Common myeloid progenitor, CD34-positive (primary cell): Measurements from ENCODE around the gene HEATR5A.

ENCODE experiments used
- CTCF ChIA-PET: fragments of 350-600 bp; sonication (Branson Sonifier 250); formaldehyde crosslinking; loops from one replicate; lab custom pipeline; 2021; ENCODE audit warnings: antibody characterized with exemption; lab: Charles Lee
- POLR2A ChIA-PET: fragments of 350-600 bp; sonication (Branson Sonifier 250); formaldehyde crosslinking; loops from one replicate; lab custom pipeline; 2021; ENCODE audit warnings: antibody characterized with exemption; lab: Charles Lee
- DNase-seq, 3 donors: peaks; one replicate each; pipeline versions ENCODE4 v3.0.0 to v3.0.0-alpha.2; 2013
- H3K27ac ChIP-seq, 2 experiments: 1 replicate in 1 of 2; 2 replicates in 1 of 2; pipeline ENCODE4 v1.7.0; 2013; ENCODE audit warnings: inconsistent platforms in 2 of 2, low read length in 2 of 2, mild to moderate bottlenecking in 2 of 2, low read depth in 1 of 2, moderate library complexity in 1 of 2; ENCODE audit not compliant: severe bottlenecking in 2 of 2, insufficient read depth in 1 of 2, poor library complexity in 1 of 2
- H3K27me3 ChIP-seq, 5 experiments: replicated peaks in 2 of 5; 1 replicate in 3 of 5; 2 replicates in 2 of 5; pipeline versions ENCODE4 v1.6.1 to v1.7.0; 2013; ENCODE audit warnings: low read length in 4 of 5, mild to moderate bottlenecking in 2 of 5, moderate library complexity in 2 of 5, inconsistent platforms in 1 of 5; ENCODE audit not compliant: insufficient read depth in 5 of 5, control insufficient read depth in 4 of 5
- H3K36me3 ChIP-seq, 4 experiments: 1 replicate in 2 of 4; 2 replicates in 2 of 4; pipeline versions ENCODE4 v1.6.1 to v1.7.0; 2013; ENCODE audit warnings: low read length in 3 of 4, control low read depth in 1 of 4, mild to moderate bottlenecking in 1 of 4; ENCODE audit not compliant: control insufficient read depth in 4 of 4, insufficient read depth in 4 of 4
- H3K4me1 ChIP-seq, 4 experiments: 1 replicate in 3 of 4; 2 replicates in 1 of 4; pipeline versions ENCODE4 v1.6.1 to v1.7.1; 2013; ENCODE audit warnings: low read length in 3 of 4, mild to moderate bottlenecking in 3 of 4, control low read depth in 1 of 4, inconsistent platforms in 1 of 4, moderate library complexity in 1 of 4; ENCODE audit not compliant: control insufficient read depth in 4 of 4, insufficient read depth in 4 of 4; ENCODE audit errors: control extremely low read depth in 1 of 4
- H3K4me3 ChIP-seq, 7 experiments: 1 replicate in 4 of 7; 2 replicates in 3 of 7; pipeline versions ENCODE4 v1.5.1 to v1.7.0; 2013; ENCODE audit warnings: mild to moderate bottlenecking in 7 of 7, low read length in 6 of 7, moderate library complexity in 6 of 7, inconsistent platforms in 2 of 7, low read depth in 2 of 7, control low read depth in 1 of 7; ENCODE audit not compliant: insufficient read depth in 4 of 7, control insufficient read depth in 1 of 7; ENCODE audit errors: extremely low read depth in 1 of 7
- H3K9me3 ChIP-seq, 5 experiments: 1 replicate in 4 of 5; 2 replicates in 1 of 5; pipeline versions ENCODE4 v1.6.1 to v1.7.1; 2013; ENCODE audit warnings: low read length in 4 of 5, mild to moderate bottlenecking in 2 of 5, inconsistent platforms in 1 of 5, low read depth in 1 of 5, moderate library complexity in 1 of 5; ENCODE audit not compliant: control insufficient read depth in 4 of 5, insufficient read depth in 2 of 5; ENCODE audit errors: control extremely low read depth in 1 of 5
- WGBS: methylation state at CpG from one replicate; pipeline ENCODE4 v1.1.5; 2013; ENCODE audit not compliant: insufficient coverage; 5-methylcytosine and 5-hydroxymethylcytosine counted together

HEATR5A gene

DNA sequence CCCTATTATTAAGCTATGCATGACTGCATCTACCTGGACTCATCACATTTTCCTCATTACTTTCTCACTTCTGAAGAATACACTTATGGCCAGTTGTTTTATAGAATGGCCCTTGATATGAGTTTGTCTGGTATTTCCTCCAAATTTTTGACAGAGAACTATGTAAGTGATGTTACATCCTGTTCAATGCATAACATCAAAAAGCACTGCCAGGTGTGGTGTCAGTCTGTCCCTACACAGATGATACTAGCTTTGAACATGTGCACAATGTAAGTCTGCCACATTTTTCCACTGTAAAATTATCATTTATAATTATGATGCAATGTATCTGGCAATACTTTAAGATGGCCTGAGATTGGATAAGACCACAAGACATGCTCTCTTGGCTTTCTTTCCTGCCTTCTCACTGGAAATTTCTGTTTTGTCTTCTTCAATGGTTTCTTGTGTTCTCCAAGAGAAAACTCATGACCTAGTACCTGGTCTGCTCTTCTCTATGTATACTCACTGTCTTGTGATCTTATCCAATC is 28.3 kb downstream of the HEATR5A start:
- no peak for DNase-seq
- Histone ChIP-seq H3K36me3 (peaks cover 0 to 14% (median 7%) of the 10 kb centered on the region in 4 experiments), H3K27ac (no peak overlapping the region), H3K9me3 (no peaks in the 10 kb centered on the region), H3K4me3 (no peak overlapping the region), H3K4me1 (no peaks in the 10 kb centered on the region), H3K27me3 (no peaks in the 10 kb centered on the region)
- CTCF ChIA-PET = interaction anchor here (0.7 to 1.6 kb wide), 2 partner anchors 12 to 28 kb away, joined by 3 read pairs; no protein-coding TSS in a partner anchor
- POLR2A ChIA-PET = no interaction called here

DNA sequence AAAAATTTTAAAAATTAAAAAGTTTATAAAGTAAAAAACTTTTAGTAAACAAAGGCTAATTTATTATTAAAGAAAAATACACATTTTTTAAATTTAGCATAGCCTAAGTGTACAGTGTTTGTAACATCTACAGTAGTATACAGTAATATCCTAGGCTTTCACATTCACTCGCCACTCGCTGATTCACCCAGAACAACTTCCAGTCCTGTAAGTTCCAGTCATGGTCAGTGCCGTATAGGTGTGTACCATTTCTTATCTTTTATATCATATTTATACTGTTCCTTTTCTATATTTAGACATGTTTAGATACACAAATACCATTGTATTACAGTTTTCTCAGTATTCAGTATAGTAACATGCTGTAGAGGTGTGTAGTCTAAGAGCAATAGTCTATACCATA is 28.9 kb downstream of the HEATR5A start:
- ChIA-PET CTCF (interaction anchor here (0.8 to 1.6 kb wide), 5 partner anchors 9 to 63 kb away, joined by 3 read pairs; no protein-coding TSS in a partner anchor), POLR2A (no interaction called here)

DNA sequence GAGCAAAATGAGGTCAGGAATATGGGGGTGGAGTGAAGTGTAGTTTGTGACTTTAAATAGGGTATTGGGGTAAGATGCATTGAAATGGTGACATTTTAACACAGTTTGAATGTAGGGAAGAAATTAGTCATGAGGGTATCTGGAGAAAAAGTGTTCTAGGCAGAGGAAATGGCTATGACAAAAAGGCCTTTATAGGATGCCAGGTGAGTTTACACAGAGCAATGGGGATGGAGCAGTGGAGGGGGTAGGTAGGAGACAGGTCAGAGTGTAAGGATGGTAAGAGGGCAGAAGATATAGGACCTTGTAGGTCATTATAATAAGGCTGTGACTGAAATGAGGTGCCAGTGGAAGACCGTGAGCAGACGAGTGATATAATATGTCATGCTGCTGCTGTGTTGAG is 30.4 kb downstream of the HEATR5A start:
- POLR2A ChIA-PET = no interaction called here
- CTCF ChIA-PET = interaction anchor here (1.4 kb wide), 1 partner anchor 13 kb away, joined by 3 read pairs; no protein-coding TSS in a partner anchor
- no peak for DNase-seq
- no peaks in the 10 kb centered on the region for H3K9me3 ChIP-seq
- no peaks in the 10 kb centered on the region for H3K4me1 ChIP-seq
- H3K27ac ChIP-seq = no peak overlapping the region
- H3K4me3 ChIP-seq = no peak overlapping the region
- no peaks in the 10 kb centered on the region for H3K27me3 ChIP-seq
- H3K36me3 ChIP-seq = peaks cover 0 to 9% (median 4%) of the 10 kb centered on the region in 4 experiments
- 95% methylated on average over 2 of the region's 2 CpGs for WGBS

More for the DNA sequence above, 28.9 kb downstream of the HEATR5A start:
- no CpG with 5 or more reads among the region's 3 CpGs for WGBS
- no peak for DNase-seq
- H3K36me3 ChIP-seq = peaks cover 0 to 12% (median 7%) of the 10 kb centered on the region in 4 experiments
- no peak overlapping the region for H3K27ac ChIP-seq
- H3K4me1 ChIP-seq = no peaks in the 10 kb centered on the region
- H3K27me3 ChIP-seq = no peaks in the 10 kb centered on the region
- no peaks in the 10 kb centered on the region for H3K9me3 ChIP-seq
- no peak overlapping the region for H3K4me3 ChIP-seq

DNA sequence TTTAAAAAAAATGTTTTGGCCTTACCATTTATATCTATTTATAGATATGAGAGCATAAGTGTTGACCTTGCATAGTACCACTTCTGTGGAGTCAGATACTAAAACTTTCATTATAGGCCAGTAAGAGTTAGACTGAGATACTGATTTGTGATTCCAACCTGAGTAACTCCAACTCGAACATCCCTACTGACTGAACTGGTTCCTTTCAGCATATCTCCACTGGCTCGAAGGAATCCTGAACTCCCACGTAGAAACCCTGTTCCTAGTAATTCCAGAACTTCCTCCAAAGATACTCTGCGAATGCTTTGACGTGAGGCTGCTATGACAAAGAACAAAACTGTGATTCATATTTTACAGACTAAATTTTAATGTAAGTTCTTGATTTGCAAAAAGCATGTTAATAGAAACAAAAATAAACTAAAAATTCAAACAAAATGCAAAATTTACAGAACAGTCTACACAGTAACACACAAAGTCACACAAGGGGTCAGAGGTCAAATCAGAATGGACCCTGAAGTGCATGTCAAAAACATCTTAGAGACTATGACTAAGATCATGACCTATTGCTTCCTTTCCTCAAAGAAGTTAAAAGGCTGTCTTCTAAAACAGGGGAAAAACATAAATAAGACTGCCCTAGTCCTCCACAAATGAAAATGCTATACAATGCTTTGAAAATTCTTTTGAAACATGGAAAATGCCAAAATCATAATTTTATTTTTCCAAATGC is 31.5 kb downstream of the HEATR5A start:
- POLR2A ChIA-PET = no interaction called here
- no peaks in the 10 kb centered on the region for H3K27me3 ChIP-seq
- 100% methylated on average over 3 of the region's 5 CpGs for WGBS
- H3K4me3 ChIP-seq = no peak overlapping the region
- CTCF ChIA-PET = no interaction called here
- no peak for DNase-seq
- no peaks in the 10 kb centered on the region for H3K4me1 ChIP-seq
- peaks cover 0 to 5% (median 3%) of the 10 kb centered on the region in 4 experiments for H3K36me3 ChIP-seq
- H3K27ac ChIP-seq = no peak overlapping the region
- H3K9me3 ChIP-seq = no peaks in the 10 kb centered on the region

DNA sequence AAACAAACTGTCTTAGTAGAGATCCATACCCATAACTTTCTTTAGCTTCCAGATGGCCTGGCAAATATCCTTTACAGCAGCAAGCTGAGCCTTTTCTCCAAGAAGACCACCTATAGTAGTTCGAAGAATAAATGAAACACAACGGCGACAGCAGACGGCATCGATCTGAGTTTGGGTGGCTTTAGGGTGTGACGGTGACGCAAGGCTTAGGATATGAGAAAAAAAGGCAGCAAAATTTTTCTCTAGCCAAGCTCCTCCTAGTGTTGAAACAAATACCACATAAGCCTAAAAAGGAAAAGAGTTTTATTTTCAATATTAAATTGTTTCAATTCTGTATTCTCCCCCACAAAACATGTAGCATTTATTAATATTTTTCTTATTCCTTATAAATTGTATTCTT is 33.3 kb downstream of the HEATR5A start:
- peaks cover 0 to 5% (median 4%) of the 10 kb centered on the region in 4 experiments for H3K36me3 ChIP-seq
- POLR2A ChIA-PET = no interaction called here
- H3K4me1 ChIP-seq = no peaks in the 10 kb centered on the region
- H3K9me3 ChIP-seq = no peaks in the 10 kb centered on the region
- WGBS = 100% methylated on average over 5 of the region's 7 CpGs
- H3K27ac ChIP-seq = no peak overlapping the region
- no peaks in the 10 kb centered on the region for H3K27me3 ChIP-seq
- H3K4me3 ChIP-seq = no peak overlapping the region
- DNase-seq = no peak
- CTCF ChIA-PET = interaction anchor here (1.8 kb wide), 1 partner anchor 15 kb away, joined by 5 read pairs; no protein-coding TSS in a partner anchor

DNA sequence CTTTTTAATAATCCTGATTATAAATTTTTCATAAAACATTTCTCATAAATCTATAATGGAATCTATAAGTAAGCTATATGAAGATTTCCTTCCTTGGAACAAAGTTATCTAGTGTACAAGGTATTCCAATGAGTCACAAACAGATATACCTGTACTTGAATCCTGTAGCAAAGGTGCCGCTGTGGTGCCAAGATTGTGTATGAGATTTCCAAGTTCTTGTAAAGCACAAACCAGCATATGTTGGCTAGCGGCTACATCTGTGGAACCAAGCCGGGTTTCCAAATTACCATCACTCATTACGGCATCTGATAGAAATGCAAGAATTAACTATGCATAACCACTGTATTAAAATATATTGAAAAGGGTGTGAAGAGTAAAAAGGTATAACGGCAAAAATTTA is 34.1 kb downstream of the HEATR5A start:
- CTCF ChIA-PET = interaction anchor here (1.0 to 1.8 kb wide), 2 partner anchors 16 to 23 kb away, joined by 5 read pairs; no protein-coding TSS in a partner anchor

DNA sequence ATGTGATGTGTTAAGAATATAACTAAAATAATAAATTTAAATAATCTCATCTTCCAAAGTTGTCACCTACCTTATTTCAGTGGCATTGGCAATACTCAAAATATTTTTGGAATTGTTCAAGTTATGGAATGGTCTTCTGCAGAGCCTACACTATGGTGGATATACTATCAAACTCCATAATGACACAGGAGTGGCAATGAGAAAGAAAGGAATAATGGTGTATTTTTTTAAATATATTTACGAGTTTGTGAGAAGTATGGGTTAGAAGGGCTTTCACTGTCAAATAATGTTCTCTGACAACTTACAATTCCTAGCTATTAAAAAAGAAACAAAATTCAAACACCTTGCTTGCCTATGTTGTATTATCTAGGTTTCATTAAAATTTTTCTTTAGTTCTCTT is 38.1 kb downstream of the HEATR5A start:
- H3K36me3 ChIP-seq = peaks cover 0 to 9% (median 5%) of the 10 kb centered on the region in 4 experiments
- H3K4me3 ChIP-seq = no peak overlapping the region
- no peak for DNase-seq
- ChIA-PET CTCF (no interaction called here), POLR2A (no interaction called here)
- H3K27me3 ChIP-seq = no peaks in the 10 kb centered on the region
- no peaks in the 10 kb centered on the region for H3K9me3 ChIP-seq
- H3K4me1 ChIP-seq = peaks cover 0 to 12% (median 8%) of the 10 kb centered on the region in 4 experiments
- H3K27ac ChIP-seq = no peak overlapping the region
- WGBS = no CpG with 5 or more reads among the region's 1 CpG

More for the DNA sequence above, 34.1 kb downstream of the HEATR5A start:
- Histone ChIP-seq H3K36me3 (peaks cover 2 to 9% (median 4%) of the 10 kb centered on the region in 4 experiments), H3K4me3 (no peak overlapping the region), H3K27me3 (no peaks in the 10 kb centered on the region), H3K9me3 (no peaks in the 10 kb centered on the region), H3K27ac (no peak overlapping the region), H3K4me1 (no peaks in the 10 kb centered on the region)
- no peak for DNase-seq
- WGBS = 100% methylated on average over 1 of the region's 5 CpGs
- POLR2A ChIA-PET = no interaction called here
